Mucosa of descending colon (tissue), 3 donors: ENCODE measurements around the gene IL17C. TPM values are rescaled to one million over a fixed set of nuclear protein-coding genes. Genes with fewer than 3 reads are reported as not detected.

Experiments
- ATAC-seq: fragments of 200-7000 bp; cut with Tn5 transposase; one replicate; pipeline ENCODE4 v1.9.1; 2020; ENCODE audit warnings: mild to moderate bottlenecking, moderate library complexity
- DNase-seq, 3 donors: peaks; one replicate each; pipeline ENCODE4 v3.0.0-alpha.2; 2020
- H3K36me3 ChIP-seq: fragments of 200-600 bp; one replicate; pipeline ENCODE4 v1.8.0; 2021; ENCODE audit warnings: low read depth, mild to moderate bottlenecking
- H3K4me1 ChIP-seq: fragments of 200-600 bp; one replicate; pipeline ENCODE4 v1.8.0; 2021; ENCODE audit warnings: low read depth, mild to moderate bottlenecking
- H3K4me3 ChIP-seq: fragments of 200-600 bp; one replicate; pipeline ENCODE4 v1.8.0; 2021; ENCODE audit warnings: mild to moderate bottlenecking
- H3K9me3 ChIP-seq: fragments of 200-600 bp; one replicate; pipeline ENCODE4 v1.8.0; 2021; ENCODE audit warnings: mild to moderate bottlenecking
- intact Hi-C, 2 donors: fragments of 100-400 bp; cut with DNase I in 1 of 2; cut with micrococcal nuclease in 1 of 2; formaldehyde crosslinking; loops; one replicate each; pipeline versions ENCODE4 v1.11.0 to v1.11.1; 2022; cut with DNase I, micrococcal nuclease
- total RNA-seq, 3 donors: library from RNA; stranded (reverse); fragmentation: NEBNext Ultra II Directional in 2 of 3; extraction: Animal tissue kit (Norgen Biotek cat#: 25700) in 2 of 3; gene quantifications; one replicate each; pipeline versions ENCODE4 v1.2.1 to v1.2.4, GENCODE V29; 2021 to 2023
- TF ChIP-seq, protein P1 (sequence below): fragments of 200-600 bp; IDR thresholded peaks from one replicate; pipeline ENCODE4 v1.8.0; 2022; ENCODE audit warnings: antibody characterized with exemption, mild to moderate bottlenecking
- donor health status: DM: no; HTN: no; CAD: no; lungs with moderate emphysema.
- donor health status: DM: no; HTN: no; CAD: no.
- donor health status: DM: no; HTN: yes; CAD: no.

The IL17C gene
- total RNA-seq, 3 donors from 2014 or later, result not detected

DNA sequence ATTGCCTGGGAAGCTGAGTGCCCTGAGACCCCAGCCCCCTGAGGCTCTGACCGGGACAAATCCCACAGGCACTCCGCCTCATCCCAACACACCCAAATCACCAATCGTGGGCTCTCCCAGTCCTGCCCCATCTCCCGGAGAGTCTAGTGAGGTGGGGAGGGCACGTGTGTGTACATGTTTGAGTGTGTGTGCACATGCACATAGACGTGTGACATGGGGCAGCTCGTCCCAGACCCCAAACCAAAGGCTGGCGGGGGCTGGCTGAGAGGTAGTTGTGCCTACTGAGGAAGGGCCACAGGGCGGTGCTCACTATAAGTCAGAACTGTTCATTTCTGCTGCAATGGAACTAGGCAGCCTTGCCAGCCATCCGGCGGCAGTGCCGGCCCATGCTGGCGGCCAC, 39.3 kb downstream of the IL17C start:
- H3K9me3 ChIP-seq, result no peaks in the 10 kb centered on the region
- TF ChIP-seq, protein P1, sequence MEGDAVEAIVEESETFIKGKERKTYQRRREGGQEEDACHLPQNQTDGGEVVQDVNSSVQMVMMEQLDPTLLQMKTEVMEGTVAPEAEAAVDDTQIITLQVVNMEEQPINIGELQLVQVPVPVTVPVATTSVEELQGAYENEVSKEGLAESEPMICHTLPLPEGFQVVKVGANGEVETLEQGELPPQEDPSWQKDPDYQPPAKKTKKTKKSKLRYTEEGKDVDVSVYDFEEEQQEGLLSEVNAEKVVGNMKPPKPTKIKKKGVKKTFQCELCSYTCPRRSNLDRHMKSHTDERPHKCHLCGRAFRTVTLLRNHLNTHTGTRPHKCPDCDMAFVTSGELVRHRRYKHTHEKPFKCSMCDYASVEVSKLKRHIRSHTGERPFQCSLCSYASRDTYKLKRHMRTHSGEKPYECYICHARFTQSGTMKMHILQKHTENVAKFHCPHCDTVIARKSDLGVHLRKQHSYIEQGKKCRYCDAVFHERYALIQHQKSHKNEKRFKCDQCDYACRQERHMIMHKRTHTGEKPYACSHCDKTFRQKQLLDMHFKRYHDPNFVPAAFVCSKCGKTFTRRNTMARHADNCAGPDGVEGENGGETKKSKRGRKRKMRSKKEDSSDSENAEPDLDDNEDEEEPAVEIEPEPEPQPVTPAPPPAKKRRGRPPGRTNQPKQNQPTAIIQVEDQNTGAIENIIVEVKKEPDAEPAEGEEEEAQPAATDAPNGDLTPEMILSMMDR, result no peak
- H3K4me3 ChIP-seq, result no peak overlapping the region
- no peak for DNase-seq
- H3K4me1 ChIP-seq, result no peaks in the 10 kb centered on the region
- no peaks in the 10 kb centered on the region for H3K36me3 ChIP-seq
- intact Hi-C loops, result no loop called here
- no peak for ATAC-seq

DNA sequence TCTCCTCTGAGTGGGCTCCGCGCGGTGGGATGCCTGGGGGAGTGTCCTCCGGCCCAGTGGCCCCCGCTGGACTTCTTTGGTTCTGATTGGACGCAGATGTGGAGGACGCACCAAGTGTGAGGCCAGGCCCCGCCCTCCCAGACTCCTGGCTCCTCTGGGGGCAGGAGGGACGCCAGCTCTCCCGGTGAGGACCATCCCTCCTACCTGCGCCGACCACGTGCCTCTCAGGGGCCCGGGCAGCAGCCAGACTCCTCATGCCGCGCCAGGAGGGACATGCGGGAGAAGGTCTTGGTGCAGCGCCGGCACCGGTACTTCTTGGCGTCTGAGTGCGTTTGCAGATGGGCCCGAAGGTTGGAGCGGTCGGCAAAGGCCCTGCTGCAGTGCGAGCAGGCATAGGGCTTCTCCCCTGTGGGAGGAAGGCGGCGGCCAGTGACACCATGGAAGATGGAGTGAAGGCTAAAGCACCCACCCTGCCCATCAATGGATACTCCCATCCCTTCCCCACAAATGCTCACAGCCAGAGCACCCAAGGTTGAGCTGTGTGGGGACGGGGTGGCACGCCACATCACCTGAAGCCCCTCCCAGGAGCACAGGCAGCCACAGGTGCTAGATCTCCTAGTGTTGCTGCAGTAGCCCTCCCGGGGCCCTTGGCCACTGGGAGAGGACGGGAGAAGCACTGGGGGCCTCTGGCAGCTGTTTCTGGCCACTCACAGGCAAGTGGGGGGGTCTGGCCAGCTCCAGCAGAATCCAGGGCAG, 40.0 kb downstream of the IL17C start:
- Histone ChIP-seq H3K4me1 (no peaks in the 10 kb centered on the region), H3K4me3 (no peak overlapping the region), H3K9me3 (no peaks in the 10 kb centered on the region), H3K36me3 (no peaks in the 10 kb centered on the region)
- DNase-seq (no peak), ATAC-seq (no peak)
- intact Hi-C loops, result no loop called here
- TF ChIP-seq, protein P1, result no peak

DNA sequence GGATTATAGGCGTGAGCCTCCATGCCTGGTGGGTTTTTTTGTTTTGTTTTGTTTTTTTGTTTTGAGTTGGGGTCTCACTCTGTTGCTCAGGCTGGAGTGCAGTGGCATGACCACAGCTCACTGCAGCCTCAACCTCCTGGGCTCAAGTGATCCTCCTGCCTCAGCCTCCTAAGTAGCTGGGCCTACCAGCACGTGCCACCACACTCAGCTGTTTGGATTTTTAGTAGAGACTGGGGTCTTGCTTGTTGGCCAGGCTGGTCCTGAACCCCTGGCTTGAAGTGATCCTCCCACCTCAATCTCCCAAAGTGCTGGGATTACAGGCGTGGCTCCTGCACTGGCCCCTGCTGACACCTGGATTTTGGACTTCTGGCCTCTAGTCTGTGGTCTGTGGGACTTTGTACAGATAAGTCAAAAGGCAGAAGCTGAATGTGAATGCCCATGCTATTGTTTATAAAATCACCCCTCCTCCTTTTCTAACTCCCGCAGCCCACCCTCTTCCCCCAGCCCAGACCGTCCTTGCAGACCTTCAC, 42.2 kb downstream of the IL17C start:
- intact Hi-C loops, result no loop called here
- no peak for ATAC-seq
- Histone ChIP-seq H3K4me1 (no peaks in the 10 kb centered on the region), H3K9me3 (no peaks in the 10 kb centered on the region), H3K36me3 (no peaks in the 10 kb centered on the region), H3K4me3 (no peak overlapping the region)
- no peak for DNase-seq
- TF ChIP-seq, protein P1, result no peak

DNA sequence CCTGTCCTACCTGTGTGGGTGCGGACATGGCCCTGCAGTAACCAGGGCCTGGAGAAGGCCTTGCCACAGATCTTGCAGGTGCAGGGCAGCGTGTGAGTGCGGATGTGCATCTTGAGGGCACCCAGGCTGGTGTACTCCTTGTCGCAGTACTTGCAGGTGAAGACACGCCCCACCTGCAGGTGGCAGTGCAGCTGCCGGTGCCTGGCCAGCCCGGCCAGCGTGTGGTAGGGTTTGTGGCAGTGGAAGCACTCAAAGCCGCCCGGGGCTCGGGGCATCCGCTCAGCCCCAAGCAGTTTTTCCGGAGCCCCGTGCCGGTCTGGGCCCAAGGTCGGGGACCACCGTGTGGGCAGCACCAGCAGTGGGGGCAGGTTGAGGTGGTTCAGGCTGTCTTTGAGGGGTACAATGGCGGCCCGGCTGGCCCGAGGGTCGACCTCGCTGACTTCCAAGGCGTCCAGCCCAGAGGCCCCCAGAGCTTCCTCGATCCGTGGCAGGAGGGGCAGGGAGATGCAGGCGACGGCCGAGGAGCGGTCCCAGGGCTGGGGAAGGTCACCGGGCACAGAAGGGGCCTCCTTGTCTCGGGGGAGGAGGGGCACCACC, 42.8 kb downstream of the IL17C start:
- DNase-seq (peak; percentile 77 to 86 (median 84)), ATAC-seq (peak; percentile 79)
- TF ChIP-seq, protein P1, result peak; percentile 52
- Histone ChIP-seq H3K4me3 (no peak overlapping the region), H3K9me3 (no peaks in the 10 kb centered on the region), H3K4me1 (no peaks in the 10 kb centered on the region), H3K36me3 (no peaks in the 10 kb centered on the region)
- intact Hi-C loops, result no loop called here

DNA sequence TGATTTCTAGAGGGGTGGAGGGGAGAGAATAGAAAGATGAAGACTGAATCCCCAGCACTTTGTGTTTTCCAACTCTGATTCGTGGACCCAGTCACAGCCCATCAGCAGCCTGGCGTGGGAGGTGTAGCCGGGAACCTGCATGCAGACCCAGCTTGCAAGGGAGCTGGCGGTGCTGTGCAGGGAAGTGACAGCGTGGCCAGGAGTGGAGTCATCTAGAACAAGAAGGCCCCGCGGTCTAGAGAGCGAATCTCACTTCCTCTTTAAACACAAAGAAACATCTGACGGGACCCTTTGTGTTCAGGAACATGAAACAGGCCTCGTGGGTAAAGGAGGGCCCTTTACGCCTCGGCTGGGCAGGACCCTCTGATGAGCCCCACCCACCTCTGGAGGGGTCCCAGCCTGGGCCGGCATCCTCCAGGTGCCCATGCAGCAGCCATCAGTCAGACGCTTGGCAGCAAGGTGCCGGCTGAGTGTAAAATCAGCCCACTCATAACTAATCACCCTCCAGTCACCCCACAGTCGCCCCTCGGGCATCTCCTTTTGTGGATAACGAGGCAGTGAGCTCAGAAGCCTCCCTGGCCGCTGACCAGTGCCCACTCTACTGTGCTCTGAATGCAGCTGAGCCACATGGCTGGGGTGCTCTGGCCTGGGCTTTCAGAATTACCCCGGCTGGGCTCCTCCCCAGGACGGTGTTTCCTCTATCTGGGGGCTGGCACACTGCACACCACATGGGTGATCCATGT, 43.5 kb downstream of the IL17C start:
- H3K4me3 ChIP-seq, result no peak overlapping the region
- no peaks in the 10 kb centered on the region for H3K36me3 ChIP-seq
- TF ChIP-seq, protein P1, result no peak
- no peaks in the 10 kb centered on the region for H3K9me3 ChIP-seq
- peak; percentile 56 to 85 (median 69) for DNase-seq
- peaks cover 3% of the 10 kb centered on the region for H3K4me1 ChIP-seq
- ATAC-seq, result peak; percentile 49
- intact Hi-C loops, result no loop called here
